HG02938 (cell line): ENCODE results near the gene LUM.
"Not testable (repeated sequence)": the region's sequence is repeated elsewhere in the genome, so short reads cannot be mapped to it uniquely, and the experiment has no call there.

Source experiments
- ATAC-seq: cut with Tn5 transposase; IDR thresholded peaks from one replicate; pipeline ENCODE4 v1.9.1; 2021; ENCODE audit warnings: mild to moderate bottlenecking, moderate library complexity; ENCODE audit not compliant: unreplicated experiment

The LUM gene

DNA sequence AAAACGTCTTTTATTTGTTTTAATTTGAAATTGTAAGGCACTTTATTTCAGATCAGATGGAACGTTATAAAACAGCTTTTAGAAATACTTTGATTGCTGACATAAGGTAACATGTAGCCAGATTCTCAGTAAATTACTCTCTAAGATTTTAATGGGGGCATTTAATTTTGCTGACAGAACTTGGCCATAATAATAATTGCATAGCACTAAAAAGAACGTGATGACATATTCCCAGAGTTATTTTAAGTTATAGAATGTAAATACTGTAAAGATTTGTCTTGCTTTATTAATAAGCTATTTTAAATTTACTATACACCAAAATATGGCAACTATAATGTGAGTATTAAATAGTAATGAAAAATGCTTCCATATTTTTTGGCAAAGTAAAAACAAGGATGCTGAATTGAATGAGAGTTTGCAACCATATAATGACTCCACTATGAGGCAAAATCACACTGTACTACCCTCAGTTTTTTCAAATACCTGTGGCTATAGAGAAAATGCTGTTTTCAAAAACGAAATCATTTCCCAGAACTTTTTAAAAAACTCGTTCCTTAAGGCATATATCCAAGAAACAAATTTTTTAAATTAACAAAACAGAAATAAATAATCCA lies 876 bp downstream of the LUM start:
- ATAC-seq = no peak

DNA sequence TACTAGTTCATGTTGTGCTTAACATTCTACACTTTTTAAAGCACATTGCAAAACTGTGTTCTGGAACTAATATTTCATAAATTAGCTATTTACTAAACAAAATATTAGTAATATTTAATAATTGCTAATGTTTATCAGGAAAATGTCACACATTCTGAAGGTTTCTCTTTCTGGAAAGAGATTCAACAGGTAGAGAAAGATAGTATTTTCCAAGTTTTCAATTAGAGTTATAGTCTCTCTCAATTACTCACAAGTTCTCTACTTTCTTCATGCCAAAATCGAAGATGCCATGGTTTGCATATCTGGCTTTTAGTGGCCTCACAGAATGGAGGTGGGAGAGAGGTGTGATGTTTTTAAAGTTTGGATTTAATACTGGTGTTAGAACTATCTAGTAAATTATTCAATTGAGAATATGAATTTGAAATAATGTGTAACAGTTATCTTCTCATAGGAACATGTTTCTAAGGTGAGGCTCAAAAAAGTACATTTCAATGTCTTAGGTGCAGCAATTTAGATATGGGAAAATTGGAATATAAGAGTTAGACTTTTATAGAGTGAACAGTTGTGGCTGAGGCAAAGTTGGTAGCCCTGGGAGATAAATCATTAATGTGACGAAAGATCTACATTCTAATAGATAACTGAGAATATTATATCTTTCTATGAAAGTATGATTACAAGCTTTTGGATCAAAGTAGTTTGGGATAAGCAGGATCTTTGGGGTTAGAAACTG lies 1.5 kb downstream of the LUM start:
- ATAC-seq = no peak

DNA sequence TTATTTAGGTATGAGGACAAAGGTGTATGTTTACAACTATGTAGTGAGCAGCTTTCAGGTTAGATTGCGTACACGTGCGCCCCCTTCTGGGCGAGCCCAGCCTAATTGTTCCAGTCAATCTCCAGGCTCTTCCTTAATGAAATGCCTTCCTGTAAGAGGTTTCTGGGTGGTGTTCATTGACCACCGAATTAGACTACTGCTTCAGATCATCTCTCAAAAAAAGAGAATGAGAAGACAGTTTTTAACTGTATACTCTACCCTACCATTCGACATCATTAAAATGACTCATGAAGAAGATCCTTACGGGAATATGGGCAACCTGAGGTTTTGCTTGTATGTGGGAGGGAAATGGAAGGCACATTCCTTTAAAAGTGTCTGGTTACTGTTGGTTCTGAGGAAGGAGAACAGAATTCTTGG lies 2.1 kb downstream of the LUM start:
- ATAC-seq = peak; percentile 63

DNA sequence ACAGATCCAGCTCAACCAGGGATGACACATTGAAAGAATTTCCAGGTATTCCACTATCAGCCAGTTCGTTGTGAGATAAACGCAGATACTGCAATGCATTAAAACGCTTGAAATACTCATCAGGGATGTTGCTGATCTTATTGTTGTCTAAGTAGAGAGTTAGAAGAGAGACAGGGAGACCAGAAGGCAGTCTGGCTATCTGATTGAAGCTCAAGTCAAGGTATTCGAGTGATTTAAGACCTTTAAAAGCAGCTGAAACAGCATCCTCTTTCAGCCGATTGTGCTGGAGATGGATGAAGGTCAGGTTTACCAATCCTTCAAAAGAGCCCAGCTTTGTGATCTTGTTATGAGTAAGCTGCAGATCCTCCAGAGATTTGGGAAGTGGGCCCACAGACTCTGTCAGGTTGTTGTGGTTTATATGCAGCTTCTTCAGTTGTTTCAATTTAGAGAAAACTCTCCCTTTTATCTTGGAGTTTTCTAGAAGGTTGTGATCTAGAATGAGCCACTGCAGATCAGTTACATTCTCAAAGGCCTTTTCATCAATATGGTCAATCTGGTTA lies 3.0 kb downstream of the LUM start:
- ATAC-seq = no peak

DNA sequence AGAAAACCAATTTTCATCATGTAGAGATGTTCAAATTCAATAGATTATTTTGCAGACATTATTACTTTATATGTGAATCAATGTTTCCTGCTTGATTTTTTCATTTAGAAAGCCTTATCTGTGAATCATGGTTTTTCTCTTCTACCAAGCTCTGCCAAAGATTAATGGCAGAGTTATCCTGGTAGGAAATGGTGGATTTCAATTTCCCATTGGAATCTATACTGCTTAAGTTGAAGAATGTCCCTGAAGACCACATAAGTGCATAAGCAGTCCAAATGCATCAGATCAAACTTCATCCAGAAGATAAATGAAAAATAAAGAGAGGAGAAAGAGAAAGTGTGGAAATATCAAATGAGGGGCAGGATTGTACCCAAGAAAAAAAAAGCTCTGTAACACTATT lies 5.0 kb downstream of the LUM start:
- ATAC-seq = no peak

DNA sequence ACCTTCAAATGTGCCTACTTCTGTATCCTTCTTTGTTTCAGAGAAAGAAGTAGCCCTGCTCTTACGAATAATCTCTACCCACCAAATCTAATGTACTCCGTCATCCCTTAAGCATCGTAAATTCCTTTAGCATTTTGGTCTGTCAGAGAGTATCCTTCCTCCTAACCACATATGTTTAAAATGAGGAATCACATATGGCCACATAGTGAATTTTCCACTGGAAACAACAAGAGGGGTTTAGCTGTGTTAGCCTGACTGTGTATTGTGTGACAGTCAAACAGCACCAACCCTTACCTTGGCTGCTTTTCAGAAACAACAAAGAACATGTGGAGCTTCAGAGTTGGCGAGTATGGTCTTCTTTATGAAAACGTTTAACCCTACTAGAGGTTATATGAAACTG lies 5.5 kb downstream of the LUM start:
- no peak for ATAC-seq

DNA sequence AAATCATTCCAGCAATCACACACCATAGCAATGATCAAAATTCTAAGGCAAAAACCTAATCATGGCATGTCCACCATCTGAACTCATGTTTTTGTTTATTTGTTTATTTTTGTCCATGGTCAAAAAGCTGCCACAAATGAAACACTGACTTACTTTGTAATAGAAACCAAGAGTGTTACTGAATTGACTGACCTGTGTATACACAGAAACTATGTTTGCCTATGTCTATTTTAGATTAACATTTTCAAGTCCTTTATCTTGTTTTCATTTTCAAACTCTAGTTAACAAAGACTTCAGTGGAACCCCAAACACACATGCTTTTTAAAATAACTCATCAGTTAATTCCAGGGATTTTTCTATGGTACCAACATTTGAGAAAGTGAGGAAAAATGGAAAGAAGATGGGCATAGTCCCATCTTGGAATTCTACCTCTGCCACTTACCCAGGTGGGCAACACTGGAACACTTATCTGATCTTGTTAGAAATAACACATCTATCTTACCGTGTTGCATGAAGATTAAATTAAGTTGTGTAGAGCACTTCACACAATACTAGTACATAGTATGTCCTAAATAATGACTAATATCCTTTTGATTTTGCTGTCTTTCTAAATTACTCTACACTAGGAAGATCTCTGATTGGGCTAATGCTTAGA lies 6.4 kb downstream of the LUM start:
- peak; percentile 65 for ATAC-seq

DNA sequence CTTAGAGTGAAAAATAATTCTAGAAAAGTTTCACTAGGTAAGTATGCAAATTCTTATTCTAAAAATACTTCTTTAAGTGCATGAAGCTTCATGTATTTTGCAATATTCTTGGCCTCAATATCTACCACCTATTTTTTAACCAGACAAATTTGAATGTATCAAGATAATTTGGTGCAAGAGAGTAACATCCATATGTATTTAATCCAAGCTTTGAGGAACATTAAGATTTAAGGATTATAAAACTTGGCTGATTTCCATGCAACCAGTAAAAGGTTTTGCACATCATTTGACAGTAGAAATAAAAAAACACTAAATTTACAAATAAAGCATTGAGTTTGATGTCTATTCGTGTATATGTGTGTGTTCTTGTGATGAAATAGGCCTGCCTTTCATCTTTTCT lies 7.7 kb downstream of the LUM start:
- ATAC-seq = no peak

DNA sequence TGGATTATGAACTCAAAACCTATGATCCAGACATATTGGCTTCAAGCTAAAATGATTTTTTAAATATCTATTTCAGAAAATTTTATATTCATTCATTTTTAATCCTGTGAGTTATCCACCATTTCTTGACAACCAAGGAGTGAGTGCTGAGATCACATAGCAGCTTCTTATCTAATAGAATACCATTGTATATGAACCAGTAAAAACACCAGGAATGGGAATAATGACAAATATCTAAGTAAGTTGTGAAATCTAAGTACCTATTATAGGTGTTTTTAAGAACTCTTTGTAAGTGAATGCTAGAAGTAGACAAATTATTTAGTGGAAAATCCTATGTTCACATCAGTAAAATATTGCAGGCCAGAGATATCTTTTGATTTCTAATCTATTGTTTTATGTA lies 8.2 kb downstream of the LUM start:
- ATAC-seq = no peak

DNA sequence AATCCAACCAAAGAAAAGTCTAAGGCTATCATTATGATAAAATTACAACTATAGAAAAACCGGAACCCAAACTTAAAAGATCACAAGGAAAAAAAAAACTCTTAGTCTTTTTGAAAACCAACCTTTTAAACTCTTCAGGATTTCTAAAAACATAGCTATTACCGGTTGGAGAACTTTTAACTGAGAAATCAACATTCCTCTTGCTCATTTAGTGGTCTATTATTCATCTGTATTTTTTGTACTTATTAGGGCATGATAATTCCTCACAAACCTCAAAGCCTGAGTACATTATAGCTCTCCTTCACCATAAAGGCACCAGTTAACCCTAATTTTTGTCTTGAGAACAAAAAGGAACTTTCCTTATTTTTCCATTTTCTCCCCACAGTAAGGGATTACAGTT lies 10.4 kb downstream of the LUM start:
- no peak for ATAC-seq

DNA sequence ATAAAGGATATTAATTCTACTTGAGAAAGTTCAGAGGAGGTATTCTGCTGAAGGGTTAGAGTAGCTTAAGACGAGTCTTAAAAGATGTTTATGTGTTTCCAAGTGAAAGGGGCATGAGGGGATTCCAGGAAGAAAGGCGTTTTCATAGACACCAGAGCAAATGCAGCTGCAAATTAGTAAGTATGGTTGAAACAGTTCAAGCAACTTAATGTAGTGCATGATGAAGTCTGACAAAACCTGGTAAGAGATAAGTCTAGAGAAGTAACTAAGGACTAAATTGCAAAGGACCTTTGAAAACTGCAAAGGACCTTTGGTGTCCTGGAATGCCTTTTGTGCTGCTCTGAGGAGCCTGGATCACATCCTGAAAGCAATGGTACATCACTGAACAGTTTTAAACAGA lies 11.5 kb downstream of the LUM start:
- ATAC-seq = no peak

DNA sequence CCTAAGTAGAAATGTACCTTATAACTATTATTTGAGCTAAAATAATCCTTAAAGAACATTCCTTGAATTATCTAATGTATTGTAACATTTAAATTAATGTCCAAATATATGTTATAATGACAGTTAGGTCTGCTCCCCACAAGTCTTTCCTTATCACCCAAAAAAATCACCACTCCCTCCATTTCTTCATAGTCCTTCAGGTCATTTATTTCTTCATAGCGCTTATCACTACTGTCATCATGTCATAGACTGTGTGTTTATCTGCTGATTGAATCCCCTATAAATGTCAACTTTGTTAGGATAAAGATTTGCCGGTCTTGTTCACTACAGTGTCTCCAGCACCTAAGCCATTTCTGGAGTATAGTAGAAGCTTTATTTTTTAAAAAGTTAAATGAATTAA lies 12.0 kb downstream of the LUM start:
- ATAC-seq = no peak

DNA sequence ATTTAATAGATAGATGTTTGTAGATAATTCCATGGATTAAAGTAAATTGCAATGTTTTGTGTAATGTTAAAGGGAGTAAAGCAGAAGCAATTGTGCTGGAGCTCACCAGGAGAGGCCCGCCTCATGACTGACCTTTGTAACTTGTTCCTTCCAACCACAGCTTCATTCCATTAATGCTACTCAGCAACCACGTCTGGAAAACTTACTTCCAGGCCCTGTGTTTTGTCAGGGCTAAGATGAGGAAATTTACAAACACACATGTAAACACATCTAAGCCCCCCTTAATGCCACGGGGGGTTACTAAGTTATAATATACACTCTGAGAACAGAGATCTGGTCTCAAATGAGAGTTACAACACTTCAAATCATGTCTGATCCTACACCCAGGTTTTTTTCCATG lies 12.4 kb downstream of the LUM start:
- no peak for ATAC-seq

DNA sequence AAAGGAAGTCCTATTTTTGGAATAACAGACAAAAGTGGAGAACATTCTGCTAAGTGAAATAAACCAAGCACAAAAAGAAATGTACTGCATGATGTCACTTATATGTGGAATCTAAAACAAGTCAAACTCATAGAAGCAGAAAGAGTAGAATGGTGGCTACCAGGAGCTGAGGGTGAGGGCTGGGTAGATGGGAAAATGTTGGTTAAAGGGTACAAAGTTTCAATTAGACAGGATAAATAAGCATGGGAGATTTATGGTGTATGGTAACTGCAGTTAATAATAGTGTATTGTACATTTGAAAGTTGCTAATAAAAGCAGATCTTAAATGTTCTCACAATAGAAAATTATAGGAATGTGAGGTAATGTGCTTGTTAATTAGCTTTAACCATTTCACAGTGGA lies 12.8 kb downstream of the LUM start:
- no peak for ATAC-seq

DNA sequence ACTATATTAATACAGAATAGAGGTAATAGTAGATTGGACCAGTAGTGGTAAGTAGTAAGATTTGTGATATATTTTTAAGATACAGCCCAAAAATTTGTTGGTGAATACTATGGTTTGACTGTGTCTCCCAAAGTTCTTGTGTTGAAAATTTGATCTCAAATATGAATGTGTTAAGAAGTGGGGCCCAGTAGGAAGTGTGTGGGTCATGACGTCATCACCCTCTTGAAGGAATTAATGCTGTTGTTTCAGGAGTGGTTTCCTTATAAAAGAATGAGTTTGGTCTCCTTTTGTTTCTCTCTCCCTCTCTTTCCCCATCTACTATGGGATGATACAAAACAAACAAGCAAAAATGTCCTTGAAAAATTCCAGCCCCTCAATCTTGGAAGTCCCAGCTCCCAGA lies 16.3 kb downstream of the LUM start:
- no peak for ATAC-seq

DNA sequence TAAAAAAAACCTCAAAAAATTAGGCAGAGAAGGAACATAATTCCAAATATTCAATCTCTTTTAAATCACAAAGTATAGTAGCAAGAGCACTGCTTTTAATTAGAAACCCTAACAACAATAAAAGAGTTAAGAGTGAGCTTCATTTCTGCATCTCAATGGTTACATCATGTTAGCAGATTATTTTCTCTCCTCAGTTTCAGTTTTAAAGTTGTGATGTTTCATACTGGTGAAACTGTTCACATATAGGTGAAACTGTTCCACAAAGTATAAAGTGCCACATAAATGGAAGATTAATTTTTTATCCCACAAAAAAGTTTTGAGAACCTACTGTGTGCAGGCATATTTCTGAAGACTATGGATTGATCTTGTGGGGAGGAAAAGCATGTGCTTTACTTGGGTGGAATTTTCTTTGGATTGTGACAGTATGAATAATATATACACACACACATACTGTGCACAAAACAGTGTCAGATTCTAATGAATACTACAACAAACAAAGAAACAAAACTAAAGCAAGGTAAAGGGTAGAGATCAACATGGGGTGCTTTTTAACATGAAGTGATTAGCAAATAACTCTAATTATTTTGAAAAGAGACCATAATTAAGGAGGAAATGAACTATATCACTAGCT lies 17.1 kb downstream of the LUM start:
- ATAC-seq = no peak

DNA sequence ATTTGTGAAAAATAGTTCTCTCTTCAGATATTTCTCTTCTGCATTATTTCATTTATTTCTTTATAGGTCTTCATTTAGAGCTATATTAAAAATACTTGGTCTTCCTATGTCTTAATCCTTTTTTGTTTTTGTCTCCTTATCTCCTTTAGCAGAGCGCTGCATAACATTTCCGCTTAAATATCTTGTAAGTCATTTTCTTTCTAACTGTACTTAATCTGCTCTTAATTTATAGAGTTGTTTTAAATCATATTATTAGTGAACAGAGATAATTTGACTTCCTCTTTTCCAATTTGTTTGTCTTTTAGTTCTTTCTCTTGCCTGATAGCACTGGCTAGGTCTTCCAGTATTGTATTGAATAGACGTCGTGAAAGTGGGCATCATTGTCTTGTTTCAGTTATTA lies 18.0 kb downstream of the LUM start:
- ATAC-seq = no peak

DNA sequence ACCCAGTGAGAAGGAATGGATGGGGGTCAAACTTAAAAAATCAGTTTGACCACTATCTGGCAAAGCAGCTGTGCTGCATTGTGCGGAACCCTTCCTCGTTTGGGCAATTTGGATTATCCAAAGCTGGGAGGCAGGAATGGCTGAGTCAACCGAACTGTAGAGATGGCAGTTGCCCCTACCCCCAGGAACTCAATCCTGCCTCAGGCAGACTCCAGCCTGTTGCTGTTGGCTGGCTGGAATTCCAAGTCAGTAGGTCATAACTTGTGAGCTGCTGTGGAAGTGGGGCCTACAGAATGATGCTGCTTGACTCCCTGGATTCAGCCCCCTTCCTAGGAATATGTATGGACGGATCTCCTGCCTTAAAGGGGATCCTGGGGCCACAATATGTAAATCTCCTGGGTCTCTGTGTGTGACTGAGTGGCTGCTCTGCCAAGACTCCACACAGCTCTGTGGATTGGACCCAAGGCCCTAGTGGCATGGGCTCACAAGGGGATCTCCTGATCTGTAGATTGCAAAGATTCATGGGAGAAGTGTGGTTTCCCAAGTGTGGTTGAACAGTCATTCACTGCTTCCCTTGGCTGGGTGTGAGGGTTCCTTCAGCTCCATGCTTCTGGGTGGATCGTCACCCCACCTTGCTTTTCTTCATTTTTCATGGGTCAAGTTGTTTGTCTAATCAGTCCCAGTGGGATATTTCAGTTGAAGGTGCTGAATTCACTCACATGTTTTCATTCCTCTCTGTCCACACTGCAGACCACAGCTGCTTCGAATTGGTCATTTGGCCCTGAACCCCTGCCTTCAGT lies 19.2 kb downstream of the LUM start:
- no peak for ATAC-seq

DNA sequence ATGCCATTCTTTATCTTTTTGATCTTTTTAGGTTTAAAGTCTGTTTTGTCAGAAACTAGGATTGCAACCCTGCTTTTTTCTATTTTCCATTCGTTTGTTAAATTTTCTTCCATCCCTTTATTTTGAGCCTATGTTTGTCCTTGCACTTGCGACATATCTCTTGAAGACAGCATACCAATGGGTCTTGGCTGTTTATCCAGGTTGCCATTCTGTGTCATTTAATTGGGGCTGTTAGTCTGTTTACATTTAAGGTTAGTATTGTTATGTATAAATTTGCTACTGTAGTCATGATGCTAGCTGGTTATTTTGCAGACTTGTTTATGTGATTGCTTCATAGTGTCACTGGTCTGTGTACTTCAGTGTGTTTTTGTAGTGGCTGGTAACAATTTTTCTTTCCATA lies 21.3 kb downstream of the LUM start:
- ATAC-seq = not testable (repeated sequence)

DNA sequence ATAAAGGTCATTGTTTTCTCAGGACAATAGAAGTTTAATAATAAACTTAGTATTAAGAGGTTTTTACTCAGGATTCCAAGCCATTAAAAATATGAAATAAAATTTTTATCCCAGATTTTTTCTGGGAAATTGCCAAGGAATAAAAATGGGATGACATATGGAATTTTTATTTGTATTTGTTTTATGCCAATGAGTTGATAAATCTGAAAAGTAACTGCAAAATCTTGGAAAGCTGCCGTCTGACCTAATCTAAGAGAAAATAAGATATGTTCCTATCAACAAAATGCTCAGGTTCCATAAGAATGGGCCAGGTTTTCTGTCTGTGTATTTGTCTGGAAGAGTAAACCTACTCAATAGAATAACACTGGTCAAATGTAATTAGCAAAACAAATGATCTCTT lies 31.3 kb downstream of the LUM start:
- no peak for ATAC-seq

DNA sequence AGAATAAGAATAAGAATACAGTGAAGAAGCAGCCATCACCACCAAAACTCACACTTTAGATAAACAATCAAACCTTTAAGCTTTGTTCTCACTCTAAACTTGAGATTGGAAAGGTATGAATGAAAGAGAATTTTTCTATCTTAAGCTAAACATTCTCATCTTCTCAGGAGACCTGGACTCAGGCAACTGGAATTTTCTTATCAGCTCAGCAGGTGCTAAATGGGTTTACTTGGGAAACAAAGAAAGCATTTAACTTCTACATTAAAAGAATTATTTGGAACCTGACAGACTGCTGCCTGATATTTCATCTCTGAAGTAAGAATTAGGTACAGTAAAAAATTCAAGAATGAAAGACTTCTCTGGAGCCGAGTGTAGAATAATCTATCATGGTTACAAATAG lies 32.8 kb downstream of the LUM start:
- ATAC-seq = no peak
